ENCODE data around the gene EPB41L3. TPM values are rescaled to one million over a fixed set of nuclear protein-coding genes. Genes with fewer than 3 reads are reported as not detected.

The EPB41L3 gene
- total RNA-seq, 1 experiment from 2014 or later = 0.34 TPM

GRCh38 chr18:5530629-5531178, 13.1 kb downstream of the EPB41L3 start:
- no peak for DNase-seq (ENCODE audit: low read depth, low spot score)
- TF ChIP-seq SIN3A (IDR thresholded peaks at IDR 0.05; ENCODE audit: low read depth) (no peak), CTCF (IDR thresholded peaks at IDR 0.05 in 2 of 3, conservative IDR thresholded peaks at IDR 0.05 in 1 of 3; ENCODE audit: borderline replicate concordance in 1 of 3, insufficient read depth in 1 of 3, low read depth in 2 of 3, low read length in 2 of 3) (no peak), SP1 (IDR thresholded peaks at IDR 0.05; ENCODE audit: low read depth) (no peak), REST (IDR thresholded peaks at IDR 0.05; ENCODE audit: low read depth) (no peak), EZH2 (IDR thresholded peaks at IDR 0.05) (no peak), MAX (IDR thresholded peaks at IDR 0.05) (no peak), FOSL1 (IDR thresholded peaks at IDR 0.05; ENCODE audit: low read depth) (no peak), ZBTB33 (IDR thresholded peaks at IDR 0.05; ENCODE audit: extremely low read depth, insufficient replicate concordance, low read length) (no peak), EZH2phosphoT487 (IDR thresholded peaks at IDR 0.05; ENCODE audit: borderline replicate concordance) (no peak), POLR2AphosphoS5 (IDR thresholded peaks at IDR 0.05; ENCODE audit: low read depth, low read length) (no peak), CEBPB (IDR thresholded peaks at IDR 0.05; ENCODE audit: low read depth) (no peak), CBX3 (IDR thresholded peaks at IDR 0.05; ENCODE audit: low read depth) (no peak), POLR2A (IDR thresholded peaks at IDR 0.05; ENCODE audit: borderline replicate concordance, extremely low read depth, insufficient read depth, insufficient read length) (no peak), RAD21 (IDR thresholded peaks at IDR 0.05; ENCODE audit: low read depth) (no peak), ATF3 (IDR thresholded peaks at IDR 0.05) (no peak), ZNF274 (IDR thresholded peaks at IDR 0.05; ENCODE audit: low read depth, low read length) (no peak), EGR1 (IDR thresholded peaks at IDR 0.05; ENCODE audit: low read depth) (no peak), ELF1 (IDR thresholded peaks at IDR 0.05; ENCODE audit: borderline replicate concordance, low read depth) (no peak), TCF7L2 (IDR thresholded peaks at IDR 0.05; ENCODE audit: borderline replicate concordance, extremely low read depth, insufficient read depth, insufficient read length) (no peak)
- no peak overlapping the region for H2AFZ ChIP-seq (ENCODE audit: low read depth, low read length, poor library complexity, severe bottlenecking)
- no peak overlapping the region for H3K9ac ChIP-seq (ENCODE audit: low read length)
- ChIA-PET RAD21 (ENCODE audit: low non-redundant PET in 1 of 2, low total read pairs in 2 of 2, uncharacterized antibody in 2 of 2, unreplicated experiment in 2 of 2) (no interaction called here), POLR2A (no interaction called here), CTCF (no interaction called here)
- no peak overlapping the region for H3K4me2 ChIP-seq (ENCODE audit: low read length)
- intact Hi-C loops (cut with micrococcal nuclease) = no loop called here
- H3K27ac ChIP-seq (ENCODE audit: low read depth, low read length) = no peak overlapping the region
- H3K36me3 ChIP-seq (ENCODE audit: control insufficient read depth in 1 of 2, insufficient read depth in 2 of 2, low read length in 2 of 2) = no peaks in the 10 kb centered on the region
- no peak for ATAC-seq
- H3K79me2 ChIP-seq (ENCODE audit: insufficient read depth, low read length) = no peaks in the 10 kb centered on the region
- no peaks in the 10 kb centered on the region for H4K20me1 ChIP-seq (ENCODE audit: insufficient read depth)
- H3K27me3 ChIP-seq (ENCODE audit: insufficient read depth, low read length) = no peaks in the 10 kb centered on the region
- no peak overlapping the region for H3K4me3 ChIP-seq (replicated peaks in 1 of 2; ENCODE audit: low read depth in 1 of 2, low read length in 2 of 2)
- peaks cover 13 to 29% of the 10 kb centered on the region in 2 experiments; a peak in 2 of 4 replicates for H3K9me3 ChIP-seq (ENCODE audit: control insufficient read depth in 1 of 2, insufficient read depth in 1 of 2, low read depth in 1 of 2, low read length in 2 of 2)
- no TSS peak for BruUV-seq (replicated peaks)
- H3K9me2 ChIP-seq (ENCODE audit: insufficient read depth) = no peaks in the 10 kb centered on the region
- no peaks in the 10 kb centered on the region for H3K4me1 ChIP-seq (ENCODE audit: control insufficient read depth in 1 of 2, insufficient read depth in 2 of 2, low read length in 2 of 2)

All from HCT116 (cell line).